ENCODE results near the gene ORM1. TPM values are rescaled to one million over a fixed set of nuclear protein-coding genes. Genes with fewer than 3 reads are reported as not detected.

ORM1 gene
- total and polyA plus RNA-seq, 7 experiments from 2014 or later = 0.29 TPM; not detected in 6

DNA sequence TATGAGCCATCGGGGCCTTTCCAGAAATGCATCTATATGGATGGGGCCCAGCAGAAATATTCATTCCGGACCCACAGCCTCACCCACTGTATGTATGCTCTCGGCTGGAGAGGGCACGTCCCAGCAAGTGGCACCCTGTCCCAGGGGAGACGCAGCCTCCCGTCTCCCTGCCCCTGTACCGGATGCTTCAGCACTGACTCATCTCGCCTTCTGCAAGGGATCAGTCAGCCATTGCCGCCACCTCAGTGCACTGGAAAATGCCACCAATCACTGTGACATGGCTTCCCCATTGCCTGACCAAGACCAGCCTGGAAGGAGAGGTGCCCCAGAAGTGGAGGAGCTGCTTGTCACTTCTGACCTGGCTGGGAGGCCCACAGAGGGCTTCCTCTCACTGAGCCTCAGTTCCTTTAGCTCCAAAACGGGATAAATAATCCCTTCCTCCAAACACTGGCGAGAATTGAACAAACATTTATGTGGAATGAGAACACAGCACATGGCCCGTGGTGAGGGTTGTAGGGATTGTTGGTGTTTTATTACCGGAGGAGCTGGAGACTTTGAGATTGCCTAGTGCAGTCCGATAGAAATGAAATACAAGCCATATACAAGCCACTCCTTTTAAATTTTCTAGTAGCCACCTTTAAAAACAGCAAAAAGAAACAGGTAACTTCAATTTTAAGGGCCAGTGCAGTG is 43.9 kb upstream of the ORM1 start:
- Mint-ChIP-seq H3K27me3 (no peaks in the 10 kb centered on the region), H3K36me3 (no peaks in the 10 kb centered on the region), H3K4me3 (no peak overlapping the region), H3K9me3 (peaks cover 0 to 4% (median 0%) of the 10 kb centered on the region in 11 donors), H3K4me1 (peaks cover 0 to 2% (median 0%) of the 10 kb centered on the region in 7 donors), H3K27ac (no peak overlapping the region)
- DNase-seq = no peak
- no peak overlapping the region for H3K27ac ChIP-seq (ENCODE audit: low read depth, low read length)
- intact Hi-C loops (cut with micrococcal nuclease) = no loop called here
- ChIA-PET POLR2A (no interaction called here), CTCF (no interaction called here)
- no peak for ATAC-seq
- no peaks in the 10 kb centered on the region for H3K36me3 ChIP-seq (ENCODE audit: control insufficient read depth in 2 of 3, insufficient read depth in 3 of 3, low read length in 3 of 3)
- H3K4me3 ChIP-seq (ENCODE audit: low read length) = no peak overlapping the region
- no peaks in the 10 kb centered on the region for H3K9me3 ChIP-seq (ENCODE audit: control insufficient read depth in 2 of 3, low read length in 3 of 3)
- no peaks in the 10 kb centered on the region for H3K4me1 ChIP-seq (ENCODE audit: control insufficient read depth in 2 of 2, insufficient read depth in 2 of 2, low read length in 2 of 2)
- no peaks in the 10 kb centered on the region for H3K27me3 ChIP-seq (ENCODE audit: control insufficient read depth in 2 of 2, insufficient read depth in 2 of 2, low read length in 2 of 2)

DNA sequence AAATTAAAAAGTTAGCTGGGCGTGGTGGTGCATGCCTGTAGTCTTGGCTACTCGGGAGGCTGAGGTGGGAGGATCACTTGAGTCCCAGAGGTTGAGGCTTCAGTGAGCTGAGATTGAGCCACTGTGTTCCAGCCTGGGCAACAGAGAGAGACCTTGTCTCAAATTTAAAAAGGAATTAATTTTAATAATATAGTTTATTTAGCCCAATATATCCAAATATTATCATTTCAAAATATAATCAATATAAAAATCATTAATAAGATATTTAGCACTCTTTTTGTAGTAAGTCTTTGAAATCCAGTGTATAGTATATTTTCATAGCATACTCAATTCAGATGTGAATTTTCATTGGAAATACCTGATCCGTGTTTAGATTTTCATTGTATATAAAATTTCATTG is 43.2 kb upstream of the ORM1 start:
- Mint-ChIP-seq H3K27me3 (no peaks in the 10 kb centered on the region), H3K36me3 (no peaks in the 10 kb centered on the region), H3K27ac (no peak overlapping the region), H3K9me3 (peaks cover 0 to 4% (median 0%) of the 10 kb centered on the region in 11 donors), H3K4me1 (peaks cover 0 to 2% (median 0%) of the 10 kb centered on the region in 7 donors), H3K4me3 (no peak overlapping the region)
- ATAC-seq (no peak), DNase-seq (no peak)
- POLR2A ChIA-PET = no interaction called here
- no peak overlapping the region for H3K4me3 ChIP-seq (ENCODE audit: low read length)
- no peaks in the 10 kb centered on the region for H3K27me3 ChIP-seq (ENCODE audit: control insufficient read depth in 2 of 2, insufficient read depth in 2 of 2, low read length in 2 of 2)
- H3K9me3 ChIP-seq (ENCODE audit: control insufficient read depth in 2 of 3, low read length in 3 of 3) = no peaks in the 10 kb centered on the region
- no peaks in the 10 kb centered on the region for H3K36me3 ChIP-seq (ENCODE audit: control insufficient read depth in 2 of 3, insufficient read depth in 3 of 3, low read length in 3 of 3)
- H3K4me1 ChIP-seq (ENCODE audit: control insufficient read depth in 2 of 2, insufficient read depth in 2 of 2, low read length in 2 of 2) = no peaks in the 10 kb centered on the region
- H3K27ac ChIP-seq (ENCODE audit: low read depth, low read length) = no peak overlapping the region
- CTCF ChIA-PET = no interaction called here
- intact Hi-C loops (cut with micrococcal nuclease) = no loop called here

DNA sequence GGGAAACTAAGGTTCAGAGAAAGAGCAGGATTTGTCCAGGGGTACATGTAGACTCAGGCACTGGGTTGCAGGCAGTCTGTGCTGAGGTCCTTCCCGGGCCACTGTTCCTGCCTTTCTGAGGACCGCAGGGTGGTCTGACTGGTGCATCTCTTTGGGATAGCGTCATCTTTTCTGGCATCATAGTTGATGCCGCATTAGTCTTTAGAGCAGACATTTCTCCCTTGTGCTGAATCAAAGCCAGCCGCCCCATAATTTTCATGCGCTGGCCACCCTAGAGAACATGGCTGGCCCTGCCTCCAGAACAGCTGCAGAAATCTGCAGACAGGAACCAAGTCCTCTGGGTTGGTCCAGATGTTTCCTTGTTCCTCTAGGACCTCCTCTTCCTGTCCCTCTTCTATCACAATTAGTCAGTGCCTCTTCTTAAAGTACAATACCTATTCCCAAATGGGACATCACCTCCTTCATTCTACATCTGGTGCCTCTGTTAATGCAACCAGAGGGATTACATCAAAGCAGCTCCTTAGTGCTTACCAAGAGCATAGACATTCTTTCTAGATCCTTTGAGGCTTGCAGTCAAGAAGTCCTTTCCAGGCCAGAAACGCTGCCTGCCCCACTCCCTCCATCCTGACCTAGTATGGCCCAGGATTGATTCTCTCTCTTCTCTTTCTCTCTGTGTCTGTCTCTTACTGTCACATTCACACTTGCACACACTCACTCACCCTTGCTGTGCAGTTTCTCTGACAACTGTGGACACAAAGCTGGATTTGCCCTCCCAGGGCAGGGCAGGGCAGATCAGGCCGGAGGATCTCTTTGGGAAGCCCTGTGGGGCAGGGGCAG is 42.0 kb upstream of the ORM1 start:
- intact Hi-C loops (cut with micrococcal nuclease) = no loop called here
- Histone ChIP-seq H3K36me3 (ENCODE audit: control insufficient read depth in 2 of 3, insufficient read depth in 3 of 3, low read length in 3 of 3) (no peaks in the 10 kb centered on the region), H3K4me1 (ENCODE audit: control insufficient read depth in 2 of 2, insufficient read depth in 2 of 2, low read length in 2 of 2) (no peaks in the 10 kb centered on the region), H3K27ac (ENCODE audit: low read depth, low read length) (no peak overlapping the region), H3K9me3 (ENCODE audit: control insufficient read depth in 2 of 3, low read length in 3 of 3) (no peaks in the 10 kb centered on the region), H3K27me3 (ENCODE audit: control insufficient read depth in 2 of 2, insufficient read depth in 2 of 2, low read length in 2 of 2) (no peaks in the 10 kb centered on the region), H3K4me3 (ENCODE audit: low read length) (no peak overlapping the region)
- Mint-ChIP-seq H3K4me1 (peaks cover 0 to 2% (median 0%) of the 10 kb centered on the region in 7 donors), H3K4me3 (no peak overlapping the region), H3K27me3 (peaks cover 0 to under 1% (median 0%) of the 10 kb centered on the region in 5 donors), H3K36me3 (no peaks in the 10 kb centered on the region), H3K9me3 (peaks cover 0 to 4% (median 0%) of the 10 kb centered on the region in 11 donors), H3K27ac (no peak overlapping the region)
- no peak for DNase-seq
- ChIA-PET CTCF (no interaction called here), POLR2A (no interaction called here)
- ATAC-seq = no peak

DNA sequence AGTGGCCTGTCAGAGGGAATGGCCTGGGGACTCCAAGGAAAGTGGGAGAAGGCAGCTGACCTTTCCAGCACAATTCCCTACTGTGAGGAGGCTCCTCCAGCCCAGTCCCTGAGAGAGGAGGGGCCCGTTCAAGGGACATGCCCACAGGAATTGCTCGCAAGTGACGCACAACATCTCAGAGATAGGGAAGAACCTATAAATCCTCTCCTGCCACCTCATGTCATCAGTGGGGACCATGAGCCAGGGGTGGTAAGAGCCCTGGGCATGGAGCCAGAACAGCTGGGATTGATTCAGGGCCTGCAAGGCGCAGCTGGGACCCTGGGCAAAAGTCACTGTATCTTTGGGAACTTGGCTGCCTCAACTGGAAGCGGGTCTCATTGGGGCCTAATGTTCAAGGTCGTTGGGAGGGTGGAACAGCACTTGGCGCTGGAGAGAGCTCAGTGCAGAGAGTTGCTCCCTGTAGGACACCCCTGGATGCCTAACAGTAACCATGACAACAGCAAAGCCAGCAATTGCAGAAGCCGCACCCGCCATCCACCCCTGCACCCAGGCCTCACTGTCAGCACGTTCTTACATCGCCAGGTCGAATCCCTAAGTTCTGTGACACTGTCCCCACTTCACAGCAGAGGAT is 41.3 kb upstream of the ORM1 start:
- no peaks in the 10 kb centered on the region for H3K4me1 ChIP-seq (ENCODE audit: control insufficient read depth in 2 of 2, insufficient read depth in 2 of 2, low read length in 2 of 2)
- H3K9me3 ChIP-seq (ENCODE audit: control insufficient read depth in 2 of 3, low read length in 3 of 3) = no peaks in the 10 kb centered on the region
- ATAC-seq (no peak), DNase-seq (no peak)
- no peak overlapping the region for H3K4me3 Mint-ChIP-seq
- H3K36me3 Mint-ChIP-seq = no peaks in the 10 kb centered on the region
- H3K27ac ChIP-seq (ENCODE audit: low read depth, low read length) = no peak overlapping the region
- peaks cover 0 to 4% (median 0%) of the 10 kb centered on the region in 11 donors for H3K9me3 Mint-ChIP-seq
- H3K4me3 ChIP-seq (ENCODE audit: low read length) = no peak overlapping the region
- no peaks in the 10 kb centered on the region for H3K36me3 ChIP-seq (ENCODE audit: control insufficient read depth in 2 of 3, insufficient read depth in 3 of 3, low read length in 3 of 3)
- peaks cover 0 to 3% (median 0%) of the 10 kb centered on the region in 5 donors for H3K27me3 Mint-ChIP-seq
- H3K4me1 Mint-ChIP-seq = peaks cover 0 to 2% (median 0%) of the 10 kb centered on the region in 7 donors
- ChIA-PET POLR2A (no interaction called here), CTCF (no interaction called here)
- no peaks in the 10 kb centered on the region for H3K27me3 ChIP-seq (ENCODE audit: control insufficient read depth in 2 of 2, insufficient read depth in 2 of 2, low read length in 2 of 2)
- intact Hi-C loops (cut with micrococcal nuclease) = no loop called here
- no peak overlapping the region for H3K27ac Mint-ChIP-seq

DNA sequence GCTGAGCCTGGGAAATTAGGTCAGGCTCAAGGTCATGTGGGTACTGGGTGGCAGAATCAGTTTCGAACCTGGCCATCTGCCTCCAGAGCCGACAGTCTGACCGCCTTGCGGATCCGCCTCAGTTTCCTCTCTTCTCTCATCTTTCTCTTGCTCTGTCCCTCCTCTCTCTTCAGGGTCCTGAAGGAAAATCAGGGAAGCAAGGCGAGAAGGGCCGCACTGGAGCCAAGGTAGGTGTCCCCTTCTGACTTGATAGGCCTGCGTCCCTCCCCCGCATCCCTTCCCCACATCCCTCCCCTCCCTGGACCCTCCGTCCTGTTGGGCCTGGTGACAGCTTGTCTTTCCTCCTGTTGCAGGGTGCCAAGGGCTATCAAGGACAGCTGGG is 40.8 kb upstream of the ORM1 start:
- H3K4me1 Mint-ChIP-seq = peaks cover 0 to 2% (median 0%) of the 10 kb centered on the region in 7 donors
- no peaks in the 10 kb centered on the region for H3K36me3 ChIP-seq (ENCODE audit: control insufficient read depth in 2 of 3, insufficient read depth in 3 of 3, low read length in 3 of 3)
- intact Hi-C loops (cut with micrococcal nuclease) = no loop called here
- no peak overlapping the region for H3K27ac ChIP-seq (ENCODE audit: low read depth, low read length)
- no peak for DNase-seq
- no peaks in the 10 kb centered on the region for H3K36me3 Mint-ChIP-seq
- no peaks in the 10 kb centered on the region for H3K27me3 ChIP-seq (ENCODE audit: control insufficient read depth in 2 of 2, insufficient read depth in 2 of 2, low read length in 2 of 2)
- ATAC-seq = no peak
- peaks cover 0 to 3% (median 0%) of the 10 kb centered on the region in 5 donors for H3K27me3 Mint-ChIP-seq
- no peaks in the 10 kb centered on the region for H3K4me1 ChIP-seq (ENCODE audit: control insufficient read depth in 2 of 2, insufficient read depth in 2 of 2, low read length in 2 of 2)
- no peak overlapping the region for H3K4me3 Mint-ChIP-seq
- no peaks in the 10 kb centered on the region for H3K9me3 ChIP-seq (ENCODE audit: control insufficient read depth in 2 of 3, low read length in 3 of 3)
- H3K27ac Mint-ChIP-seq = no peak overlapping the region
- ChIA-PET CTCF (no interaction called here), POLR2A (no interaction called here)
- H3K9me3 Mint-ChIP-seq = peaks cover 0 to 4% (median 0%) of the 10 kb centered on the region in 11 donors
- no peak overlapping the region for H3K4me3 ChIP-seq (ENCODE audit: low read length)

DNA sequence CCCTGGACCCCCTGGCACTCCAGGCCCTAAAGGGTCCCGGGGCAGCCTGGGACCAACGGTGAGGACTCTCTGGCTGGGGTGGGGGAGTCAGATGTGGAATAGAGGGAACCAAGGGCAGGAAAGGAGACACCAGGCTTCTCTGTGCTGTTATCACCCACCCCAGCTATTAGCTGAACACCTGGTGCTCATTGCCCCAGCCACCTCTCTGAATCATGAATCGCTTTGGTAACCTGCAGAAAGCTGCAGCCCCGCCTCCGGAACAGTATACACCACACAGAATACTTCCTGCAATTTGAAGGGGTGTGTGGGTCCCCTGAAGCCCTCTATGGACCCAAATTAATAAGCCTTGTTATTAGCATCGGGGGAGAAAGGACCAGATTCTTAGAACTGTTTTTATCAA is 40.4 kb upstream of the ORM1 start:
- H3K4me1 Mint-ChIP-seq = peaks cover 0 to 2% (median 0%) of the 10 kb centered on the region in 7 donors
- Histone ChIP-seq H3K9me3 (ENCODE audit: control insufficient read depth in 2 of 3, low read length in 3 of 3) (no peaks in the 10 kb centered on the region), H3K4me1 (ENCODE audit: control insufficient read depth in 2 of 2, insufficient read depth in 2 of 2, low read length in 2 of 2) (no peaks in the 10 kb centered on the region), H3K4me3 (ENCODE audit: low read length) (no peak overlapping the region), H3K36me3 (ENCODE audit: control insufficient read depth in 2 of 3, insufficient read depth in 3 of 3, low read length in 3 of 3) (no peaks in the 10 kb centered on the region), H3K27me3 (ENCODE audit: control insufficient read depth in 2 of 2, insufficient read depth in 2 of 2, low read length in 2 of 2) (no peaks in the 10 kb centered on the region), H3K27ac (ENCODE audit: low read depth, low read length) (no peak overlapping the region)
- ChIA-PET CTCF (no interaction called here), POLR2A (no interaction called here)
- peaks cover 0 to 3% (median 0%) of the 10 kb centered on the region in 5 donors for H3K27me3 Mint-ChIP-seq
- no peak for DNase-seq
- intact Hi-C loops (cut with micrococcal nuclease) = no loop called here
- no peak for ATAC-seq
- peak overlapping the region in 1 of 9 donors; percentile 41 for H3K27ac Mint-ChIP-seq
- H3K36me3 Mint-ChIP-seq = no peaks in the 10 kb centered on the region
- H3K4me3 Mint-ChIP-seq = no peak overlapping the region
- peaks cover 0 to 4% (median 0%) of the 10 kb centered on the region in 11 donors for H3K9me3 Mint-ChIP-seq
